Measurements from ENCODE around the gene CAPZB.

DNA sequence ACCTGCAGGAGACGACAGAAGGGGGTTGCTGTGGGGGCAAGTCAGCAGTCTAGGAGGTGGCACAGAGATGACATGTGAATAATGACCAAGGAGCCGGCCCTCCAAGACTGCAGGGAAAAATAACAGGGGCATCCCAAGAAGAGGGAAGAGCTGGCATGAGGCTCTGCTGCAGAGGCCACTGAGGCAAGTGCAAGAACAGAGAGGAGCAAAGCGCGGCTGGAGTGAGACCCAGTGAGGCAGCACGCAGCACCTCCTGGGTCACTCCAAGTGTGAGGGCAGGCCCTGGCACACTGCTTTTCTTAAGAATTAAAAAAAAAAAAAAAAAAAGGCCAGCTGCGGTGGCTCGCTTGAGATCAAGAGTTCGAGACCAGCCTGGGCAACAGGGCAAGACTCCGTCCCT is 93.1 kb downstream of the CAPZB start:
- TF ChIP-seq, protein P1, sequence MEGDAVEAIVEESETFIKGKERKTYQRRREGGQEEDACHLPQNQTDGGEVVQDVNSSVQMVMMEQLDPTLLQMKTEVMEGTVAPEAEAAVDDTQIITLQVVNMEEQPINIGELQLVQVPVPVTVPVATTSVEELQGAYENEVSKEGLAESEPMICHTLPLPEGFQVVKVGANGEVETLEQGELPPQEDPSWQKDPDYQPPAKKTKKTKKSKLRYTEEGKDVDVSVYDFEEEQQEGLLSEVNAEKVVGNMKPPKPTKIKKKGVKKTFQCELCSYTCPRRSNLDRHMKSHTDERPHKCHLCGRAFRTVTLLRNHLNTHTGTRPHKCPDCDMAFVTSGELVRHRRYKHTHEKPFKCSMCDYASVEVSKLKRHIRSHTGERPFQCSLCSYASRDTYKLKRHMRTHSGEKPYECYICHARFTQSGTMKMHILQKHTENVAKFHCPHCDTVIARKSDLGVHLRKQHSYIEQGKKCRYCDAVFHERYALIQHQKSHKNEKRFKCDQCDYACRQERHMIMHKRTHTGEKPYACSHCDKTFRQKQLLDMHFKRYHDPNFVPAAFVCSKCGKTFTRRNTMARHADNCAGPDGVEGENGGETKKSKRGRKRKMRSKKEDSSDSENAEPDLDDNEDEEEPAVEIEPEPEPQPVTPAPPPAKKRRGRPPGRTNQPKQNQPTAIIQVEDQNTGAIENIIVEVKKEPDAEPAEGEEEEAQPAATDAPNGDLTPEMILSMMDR (conservative IDR thresholded peaks at IDR 0.05) = no peak
- no peak for TF ChIP-seq ZFX (IDR thresholded peaks at IDR 0.05)
